ENCODE data around the gene CMTM1. TPM values are rescaled to one million over a fixed set of nuclear protein-coding genes. Genes with fewer than 3 reads are reported as not detected.

CMTM1 gene
- total and polyA plus RNA-seq, 10 donors: 0.15 to 19.0 (median 4.2) TPM

GRCh38 chr16:66588981-66589713 lies 22.9 kb downstream of the CMTM1 start:
- H3K9me3 ChIP-seq: peaks cover 0 to 4% (median 0%) of the 10 kb centered on the region in 8 donors
- H3K27ac ChIP-seq: peak overlapping the region in 3 of 8 donors; percentile 40 to 86 (median 75)
- WGBS, 5 donors: 74 to 85% (median 78%) methylated on average over 8 of the region's 8 CpGs
- no peak for TF ChIP-seq POLR2A (IDR thresholded peaks at IDR 0.05)
- peak; percentile 56 to 86 (median 79) for TF ChIP-seq CTCF (IDR thresholded peaks at IDR 0.05 in 8 of 11, conservative IDR thresholded peaks at IDR 0.05 in 3 of 11)
- TF ChIP-seq POLR2AphosphoS5 (IDR thresholded peaks at IDR 0.05): no peak
- peak; percentile 92 for DNase-seq
- no peaks in the 10 kb centered on the region for H3K36me3 ChIP-seq
- H3K27me3 ChIP-seq (replicated peaks in 1 of 7): no peaks in the 10 kb centered on the region
- intact Hi-C loops (cut with DNase I; ENCODE audit: low total_unique reads): no loop called here
- H3K4me1 ChIP-seq: peaks cover 0 to 64% (median 45%) of the 10 kb centered on the region in 6 donors
- H3K4me3 ChIP-seq: peak overlapping the region in 2 of 8 donors; percentile 5 to 16

GRCh38 chr16:66590322-66590721 lies 24.1 kb downstream of the CMTM1 start:
- Histone ChIP-seq H3K27me3 (replicated peaks in 1 of 7) (no peaks in the 10 kb centered on the region), H3K4me3 (peak overlapping the region in 4 of 8 donors; percentile 7 to 40 (median 18)), H3K9me3 (peaks cover 0 to 5% (median 0%) of the 10 kb centered on the region in 8 donors), H3K4me1 (peaks cover 0 to 69% (median 45%) of the 10 kb centered on the region in 6 donors), H3K27ac (peak overlapping the region in 3 of 8 donors; percentile 47 to 86 (median 75)), H3K36me3 (no peaks in the 10 kb centered on the region)
- DNase-seq: no peak
- intact Hi-C loops (cut with DNase I; ENCODE audit: low total_unique reads): loop anchor here (10.0 kb wide), 1 partner anchor 116 kb away; no protein-coding TSS in a partner anchor
- TF ChIP-seq CTCF (IDR thresholded peaks at IDR 0.05 in 8 of 11, conservative IDR thresholded peaks at IDR 0.05 in 3 of 11) (peak in 2 of 11 experiments; percentile 9 to 20), POLR2AphosphoS5 (IDR thresholded peaks at IDR 0.05) (no peak)
- 13 to 44% (median 39%) methylated on average over 8 of the region's 8 CpGs for WGBS, 5 donors

- 93 to 97% (median 95%) methylated on average over 4 of the region's 4 CpGs for WGBS, 5 donors
- TF ChIP-seq POLR2AphosphoS5 (IDR thresholded peaks at IDR 0.05) (no peak), CTCF (IDR thresholded peaks at IDR 0.05 in 8 of 11, conservative IDR thresholded peaks at IDR 0.05 in 3 of 11) (no peak), POLR2A (IDR thresholded peaks at IDR 0.05) (no peak)
- no peak overlapping the region for H3K27ac ChIP-seq
- DNase-seq: no peak
- H3K4me3 ChIP-seq: no peak overlapping the region
- H3K36me3 ChIP-seq: no peaks in the 10 kb centered on the region
- no peaks in the 10 kb centered on the region for H3K27me3 ChIP-seq (replicated peaks in 1 of 7)
- peaks cover 0 to 5% (median 0%) of the 10 kb centered on the region in 8 donors for H3K9me3 ChIP-seq
- H3K4me1 ChIP-seq: peaks cover 0 to 63% (median 38%) of the 10 kb centered on the region in 6 donors
- intact Hi-C loops (cut with DNase I; ENCODE audit: low total_unique reads): loop anchor here (10.0 kb wide), 1 partner anchor 116 kb away; no protein-coding TSS in a partner anchor
Measured at GRCh38 chr16:66591018-66591417, 24.8 kb downstream of the CMTM1 start.

GRCh38 chr16:66592241-66592640 lies 26.0 kb downstream of the CMTM1 start:
- DNase-seq: no peak
- H3K27me3 ChIP-seq (replicated peaks in 1 of 7): no peaks in the 10 kb centered on the region
- H3K9me3 ChIP-seq: peaks cover 0 to 5% (median 0%) of the 10 kb centered on the region in 8 donors
- H3K27ac ChIP-seq: no peak overlapping the region
- peaks cover 0 to 50% (median 29%) of the 10 kb centered on the region in 6 donors for H3K4me1 ChIP-seq
- no peaks in the 10 kb centered on the region for H3K36me3 ChIP-seq
- intact Hi-C loops (cut with DNase I; ENCODE audit: low total_unique reads): loop anchor here (10.0 kb wide), 1 partner anchor 117 kb away; no protein-coding TSS in a partner anchor
- no peak overlapping the region for H3K4me3 ChIP-seq
- WGBS, 5 donors: 88 to 96% (median 95%) methylated on average over 3 of the region's 3 CpGs
- TF ChIP-seq POLR2A (IDR thresholded peaks at IDR 0.05): no peak
- TF ChIP-seq CTCF (IDR thresholded peaks at IDR 0.05 in 8 of 11, conservative IDR thresholded peaks at IDR 0.05 in 3 of 11): no peak
- no peak for TF ChIP-seq POLR2AphosphoS5 (IDR thresholded peaks at IDR 0.05)

Measured in spleen (tissue), 11 donors.